ENCODE measurements around the gene LYPD8.
"Not testable (repeated sequence)": the region's sequence is repeated elsewhere in the genome, so short reads cannot be mapped to it uniquely, and the experiment has no call there.

The LYPD8 gene

GRCh38 chr1:248755517-248755916 lies at the start of gene LYPD8:
Gene LYPD8, minus strand, starts transcription at chr1:248755759. Its CDS starts 4,678 bp downstream, at chr1:248751081.
- DNase-seq (ENCODE audit: low read depth) = no peak

GRCh38 chr1:248804771-248805681 lies 49.5 kb upstream of the LYPD8 start:
- DNase-seq (ENCODE audit: low read depth) = no peak

- not testable (repeated sequence) for DNase-seq (ENCODE audit: low read depth)
Measured at GRCh38 chr1:248803501-248803900, 47.9 kb upstream of the LYPD8 start.

- no peak for DNase-seq (ENCODE audit: low read depth)
Measured at GRCh38 chr1:248802454-248802853, 46.9 kb upstream of the LYPD8 start.

GRCh38 chr1:248800459-248800858 lies 44.9 kb upstream of the LYPD8 start:
- no peak for DNase-seq (ENCODE audit: low read depth)

GRCh38 chr1:248798791-248799190 lies 43.2 kb upstream of the LYPD8 start:
- DNase-seq (ENCODE audit: low read depth) = no peak

GRCh38 chr1:248794663-248795062 lies 39.1 kb upstream of the LYPD8 start:
- DNase-seq (ENCODE audit: low read depth) = not testable (repeated sequence)

- no peak for DNase-seq (ENCODE audit: low read depth)
Measured at GRCh38 chr1:248793592-248793991, 38.0 kb upstream of the LYPD8 start.

- DNase-seq (ENCODE audit: low read depth) = no peak
Measured at GRCh38 chr1:248792342-248792741, 36.8 kb upstream of the LYPD8 start.

- DNase-seq (ENCODE audit: low read depth) = no peak
Measured at GRCh38 chr1:248791010-248791409, 35.5 kb upstream of the LYPD8 start.

- DNase-seq (ENCODE audit: low read depth) = no peak
Measured at GRCh38 chr1:248790456-248790855, 34.9 kb upstream of the LYPD8 start.

- DNase-seq (ENCODE audit: low read depth) = not testable (repeated sequence)
Measured at GRCh38 chr1:248789337-248789736, 33.8 kb upstream of the LYPD8 start.

GRCh38 chr1:248788327-248788726 lies 32.8 kb upstream of the LYPD8 start:
- no peak for DNase-seq (ENCODE audit: low read depth)

- no peak for DNase-seq (ENCODE audit: low read depth)
Measured at GRCh38 chr1:248787430-248787829, 31.9 kb upstream of the LYPD8 start.

- DNase-seq (ENCODE audit: low read depth) = no peak
Measured at GRCh38 chr1:248786156-248786555, 30.6 kb upstream of the LYPD8 start.

- no peak for DNase-seq (ENCODE audit: low read depth)
Measured at GRCh38 chr1:248783367-248783766, 27.8 kb upstream of the LYPD8 start.

- DNase-seq (ENCODE audit: low read depth) = no peak
Measured at GRCh38 chr1:248782416-248783141, 27.0 kb upstream of the LYPD8 start.

- DNase-seq (ENCODE audit: low read depth) = no peak
Measured at GRCh38 chr1:248779350-248779749, 23.8 kb upstream of the LYPD8 start.

- DNase-seq (ENCODE audit: low read depth) = no peak
Measured at GRCh38 chr1:248778906-248779305, 23.3 kb upstream of the LYPD8 start.

GRCh38 chr1:248776991-248777390 lies 21.4 kb upstream of the LYPD8 start:
- no peak for DNase-seq (ENCODE audit: low read depth)

GRCh38 chr1:248775441-248775840 lies 19.9 kb upstream of the LYPD8 start:
- DNase-seq (ENCODE audit: low read depth) = no peak

GRCh38 chr1:248759644-248760043 lies 4.1 kb upstream of the LYPD8 start:
- DNase-seq (ENCODE audit: low read depth) = no peak

- DNase-seq (ENCODE audit: low read depth) = no peak
Measured at GRCh38 chr1:248758352-248758751, 2.8 kb upstream of the LYPD8 start.

Data from GM04503 (cell line).